Prostate gland (tissue), 2 donors: ENCODE results near the gene SERPINH1.

Experiments
- POLR2AphosphoS5 ChIP-seq: sonication (generic); formaldehyde crosslinking; IDR thresholded peaks from one replicate; pipeline ENCODE4 v1.6.1; 2017; ENCODE audit warnings: antibody characterized with exemption
- TF ChIP-seq, protein P1 (sequence below), 4 experiments: fragments of 200-600 bp in 2 of 4; fragments of 450-650 bp in 2 of 4; sonication (generic) in 2 of 4; IDR thresholded peaks; 1 replicate in 3 of 4; 2 replicates in 1 of 4; pipeline ENCODE4 v1.5.1; 2016 to 2019; ENCODE audit warnings: antibody characterized with exemption in 4 of 4, mild to moderate bottlenecking in 2 of 4, moderate library complexity in 2 of 4

DNA sequence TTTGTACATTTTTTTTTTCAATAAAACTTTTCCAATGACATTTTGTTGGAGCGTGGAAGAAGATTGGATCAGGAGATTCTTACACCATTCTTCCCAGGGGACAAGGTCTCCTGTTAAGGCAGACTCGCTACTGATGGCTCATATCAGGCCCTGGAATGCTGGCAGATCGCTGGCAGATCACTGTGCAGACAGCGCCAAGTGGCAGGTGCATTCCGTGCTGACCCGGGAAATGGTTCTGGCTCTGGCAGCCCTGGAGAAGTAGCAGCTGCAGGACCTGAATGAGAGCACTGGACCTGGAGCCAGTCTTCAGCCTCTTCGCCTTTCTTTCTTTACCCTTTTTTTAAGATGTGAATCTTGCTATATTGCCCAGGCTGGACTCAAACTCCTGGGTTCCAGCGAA, 10.7 kb downstream of the SERPINH1 start:
- TF ChIP-seq, protein P1, sequence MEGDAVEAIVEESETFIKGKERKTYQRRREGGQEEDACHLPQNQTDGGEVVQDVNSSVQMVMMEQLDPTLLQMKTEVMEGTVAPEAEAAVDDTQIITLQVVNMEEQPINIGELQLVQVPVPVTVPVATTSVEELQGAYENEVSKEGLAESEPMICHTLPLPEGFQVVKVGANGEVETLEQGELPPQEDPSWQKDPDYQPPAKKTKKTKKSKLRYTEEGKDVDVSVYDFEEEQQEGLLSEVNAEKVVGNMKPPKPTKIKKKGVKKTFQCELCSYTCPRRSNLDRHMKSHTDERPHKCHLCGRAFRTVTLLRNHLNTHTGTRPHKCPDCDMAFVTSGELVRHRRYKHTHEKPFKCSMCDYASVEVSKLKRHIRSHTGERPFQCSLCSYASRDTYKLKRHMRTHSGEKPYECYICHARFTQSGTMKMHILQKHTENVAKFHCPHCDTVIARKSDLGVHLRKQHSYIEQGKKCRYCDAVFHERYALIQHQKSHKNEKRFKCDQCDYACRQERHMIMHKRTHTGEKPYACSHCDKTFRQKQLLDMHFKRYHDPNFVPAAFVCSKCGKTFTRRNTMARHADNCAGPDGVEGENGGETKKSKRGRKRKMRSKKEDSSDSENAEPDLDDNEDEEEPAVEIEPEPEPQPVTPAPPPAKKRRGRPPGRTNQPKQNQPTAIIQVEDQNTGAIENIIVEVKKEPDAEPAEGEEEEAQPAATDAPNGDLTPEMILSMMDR (IDR thresholded peaks at IDR 0.05), result no peak
- no peak for TF ChIP-seq POLR2AphosphoS5
